ENCODE results near the gene BABAM2.

BABAM2 gene

DNA sequence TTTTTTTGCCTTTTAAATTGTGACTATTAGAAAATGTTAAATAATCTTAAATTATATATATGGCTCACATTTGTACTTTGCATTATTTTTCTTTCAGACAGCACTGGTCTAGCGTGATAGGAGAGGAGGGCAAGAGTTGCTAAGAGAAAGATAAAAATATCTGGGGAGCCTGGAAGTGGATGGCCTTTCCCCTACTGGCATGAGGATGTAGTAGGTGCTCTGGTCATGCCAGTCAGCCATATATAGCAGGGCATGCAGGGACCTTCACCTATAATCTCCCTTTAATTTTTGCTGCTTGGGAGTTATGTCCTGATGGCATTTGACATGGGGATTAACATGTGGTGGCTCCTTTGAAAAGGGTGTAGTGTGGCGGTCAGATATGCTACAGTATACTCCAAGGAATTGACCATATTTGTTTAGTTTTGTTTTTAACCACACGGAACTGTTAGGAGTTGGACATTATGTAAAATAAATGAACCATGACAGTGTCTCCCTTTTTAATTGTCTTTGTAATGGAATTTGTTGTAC lies 144.7 kb downstream of the BABAM2 start:
- DNase-seq: no peak

DNA sequence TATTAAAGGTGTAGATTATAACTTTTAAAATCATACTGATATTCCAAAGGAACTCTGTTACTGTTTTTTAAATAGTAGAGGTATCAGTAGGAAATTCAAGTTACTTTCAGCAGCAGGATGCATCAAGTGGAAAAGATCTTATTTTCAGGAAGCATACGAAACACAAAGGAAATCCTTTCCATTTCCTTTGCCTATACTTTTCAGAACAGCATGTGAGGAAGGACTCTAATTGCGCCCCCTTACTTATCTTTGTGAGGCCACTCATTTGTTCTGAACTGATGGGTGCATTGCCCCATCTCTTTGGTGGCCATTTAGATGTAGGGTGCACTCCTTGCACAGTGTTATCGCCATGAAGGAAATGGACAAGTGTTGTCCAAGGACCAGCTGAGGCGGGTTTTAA lies 145.3 kb downstream of the BABAM2 start:
- DNase-seq: no peak

DNA sequence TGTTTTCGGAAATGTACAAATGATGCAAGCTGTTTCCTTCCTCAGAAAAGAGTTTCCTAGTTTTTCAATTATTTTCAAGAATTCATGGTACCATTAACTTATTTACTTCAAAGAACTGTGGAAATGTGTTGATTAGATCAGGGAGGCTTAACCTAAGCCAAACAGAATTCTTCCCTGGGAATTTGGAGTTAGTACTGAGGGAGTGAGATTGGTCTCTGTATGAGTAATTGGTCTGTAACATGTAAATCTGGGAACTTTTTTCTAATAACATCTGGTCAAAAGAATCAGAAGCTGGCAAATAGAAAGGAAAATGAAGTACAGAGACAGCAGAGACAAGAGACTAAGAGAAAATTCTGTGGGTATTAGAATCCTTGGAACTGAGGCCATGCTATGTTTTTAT lies 145.8 kb downstream of the BABAM2 start:
- no peak for DNase-seq

DNA sequence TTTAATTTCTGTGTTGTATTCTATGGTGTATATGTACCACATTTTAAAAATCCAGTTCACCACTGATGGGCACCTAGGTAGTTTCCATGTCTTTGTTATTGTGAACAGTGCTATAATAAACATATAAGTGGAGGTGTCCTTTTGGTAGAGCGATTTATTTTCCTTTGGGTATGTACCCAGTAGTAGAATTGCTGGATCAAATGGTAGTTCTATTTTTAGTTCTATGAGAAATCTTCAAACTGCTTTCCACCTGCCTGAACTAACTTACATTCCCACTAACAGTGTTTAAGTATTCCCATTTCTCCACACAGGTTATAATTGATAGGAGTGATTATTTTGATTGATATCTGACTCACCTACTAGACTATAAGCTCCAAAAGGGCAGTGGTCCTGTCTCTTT lies 148.2 kb downstream of the BABAM2 start:
- DNase-seq: no peak

DNA sequence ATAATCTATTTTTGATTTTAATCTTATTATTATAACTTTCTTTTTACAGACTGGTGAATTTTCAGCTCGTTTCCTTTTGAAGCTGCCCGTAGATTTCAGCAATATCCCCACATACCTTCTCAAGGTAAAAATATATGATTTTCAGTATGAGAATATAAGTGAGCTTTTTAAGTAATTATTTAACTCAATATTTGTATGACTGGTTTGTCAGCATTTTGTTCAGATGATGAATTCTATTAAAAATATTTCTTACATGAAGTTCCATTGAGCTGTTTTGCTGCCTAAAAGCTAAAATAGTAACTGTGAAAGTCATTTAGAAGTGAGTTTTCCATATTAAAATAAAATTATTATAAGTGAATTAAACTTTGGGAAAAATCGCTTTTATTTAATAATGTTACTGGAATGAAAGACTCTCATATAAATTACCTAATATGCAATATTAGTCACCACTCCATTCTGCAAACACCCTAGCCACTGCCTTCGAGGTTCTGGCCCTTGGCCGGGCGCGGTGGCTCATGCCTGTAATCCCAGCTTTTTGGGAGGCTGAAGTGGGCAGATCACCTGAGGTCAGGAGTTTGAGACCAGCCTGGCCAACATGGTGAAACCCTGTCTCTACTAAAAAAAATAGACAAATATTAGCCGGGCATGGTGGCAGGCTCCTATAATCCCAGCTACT lies 155.3 kb downstream of the BABAM2 start:
- no peak for DNase-seq

DNA sequence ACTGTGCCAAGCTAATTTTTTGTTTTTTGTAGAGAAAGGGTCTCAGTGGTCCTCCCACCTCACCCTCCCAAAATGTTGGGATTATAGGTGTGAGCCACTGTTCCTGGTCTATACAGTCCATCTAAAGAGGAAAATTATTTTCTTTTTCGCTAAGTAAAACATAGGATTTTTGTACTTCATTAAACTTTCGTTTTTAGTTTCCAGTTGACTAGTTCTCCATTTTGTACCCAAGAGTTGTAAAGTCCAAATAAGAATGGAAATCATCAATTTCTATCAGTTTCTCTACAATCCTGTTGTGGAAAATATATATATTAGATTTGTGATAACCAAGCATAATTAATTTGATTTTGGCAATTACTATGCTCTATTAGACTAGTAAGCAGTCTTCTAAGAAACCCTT lies 156.4 kb downstream of the BABAM2 start:
- DNase-seq: no peak

DNA sequence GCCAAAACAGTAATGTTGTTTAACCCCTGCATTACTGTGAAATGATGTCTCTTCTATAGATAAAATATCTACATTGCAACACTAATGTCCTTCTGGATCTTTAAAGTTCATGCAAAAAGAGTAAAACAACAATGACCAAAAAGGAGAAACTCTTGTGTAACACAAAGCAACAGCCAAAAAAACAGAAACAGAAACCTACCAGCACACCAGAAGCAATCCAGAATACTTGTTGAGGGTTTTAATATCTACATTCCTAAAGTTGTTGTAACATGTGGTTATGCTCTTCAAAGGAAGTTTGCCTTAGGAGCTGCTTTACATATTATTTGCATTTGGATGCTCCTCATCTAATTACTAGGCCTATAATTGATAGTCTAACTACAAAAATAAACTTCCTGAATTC lies 157.2 kb downstream of the BABAM2 start:
- no peak for DNase-seq

DNA sequence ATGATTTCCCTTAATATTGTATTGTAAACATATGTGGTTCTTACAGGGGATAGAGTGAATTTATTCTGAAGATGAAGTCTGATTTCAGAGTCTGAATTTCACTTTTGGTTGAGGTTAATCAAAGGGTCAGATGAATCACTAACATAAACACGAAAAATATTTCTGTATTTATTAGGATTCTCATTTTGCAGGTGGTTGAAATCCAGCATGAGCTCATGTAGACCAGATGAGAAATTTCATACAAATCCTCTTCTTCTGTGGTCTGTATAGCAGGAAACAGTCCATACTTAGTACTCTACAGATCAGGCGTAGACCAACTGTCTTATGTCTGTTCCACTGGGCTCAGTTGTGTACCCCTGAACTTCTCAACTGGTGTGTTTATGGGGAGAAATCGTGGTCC lies 157.8 kb downstream of the BABAM2 start:
- no peak for DNase-seq

DNA sequence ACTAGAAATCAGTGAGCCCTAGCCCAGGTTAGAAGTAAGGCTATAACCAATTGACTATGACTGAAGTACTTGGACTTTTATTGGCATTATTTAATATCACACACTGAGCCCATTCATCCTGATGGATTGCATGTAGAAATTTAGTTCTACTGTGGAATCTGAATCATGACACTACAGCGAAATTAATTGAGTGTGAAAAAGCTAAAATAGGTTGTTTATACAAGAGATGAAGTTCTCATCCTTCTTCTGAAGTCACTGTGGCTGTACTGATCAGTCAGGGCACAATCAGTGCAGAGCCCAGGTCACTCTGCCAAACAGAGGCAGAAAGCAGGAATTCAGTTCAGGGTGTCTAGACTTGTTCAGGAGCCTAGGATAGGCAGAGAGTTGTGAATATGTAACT lies 158.9 kb downstream of the BABAM2 start:
- DNase-seq: no peak

DNA sequence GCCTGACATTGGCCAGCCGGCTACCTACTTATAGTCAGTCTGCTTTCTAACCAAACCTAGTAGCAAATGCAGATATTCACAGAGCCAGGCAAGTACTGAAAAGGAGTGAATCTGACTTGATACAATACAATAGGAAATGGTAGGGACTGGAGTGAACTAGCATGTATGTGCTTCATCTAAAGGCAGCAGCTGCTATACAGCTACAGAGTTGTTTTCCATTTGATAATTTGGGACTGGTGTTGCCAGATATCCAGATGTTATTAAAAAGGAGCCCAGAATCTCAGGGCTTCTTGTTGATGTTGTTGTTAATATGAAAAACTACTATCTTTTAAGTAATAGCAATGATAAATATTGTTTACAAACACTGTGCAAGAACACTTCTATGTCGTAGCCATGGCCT lies 159.4 kb downstream of the BABAM2 start:
- DNase-seq: no peak

DNA sequence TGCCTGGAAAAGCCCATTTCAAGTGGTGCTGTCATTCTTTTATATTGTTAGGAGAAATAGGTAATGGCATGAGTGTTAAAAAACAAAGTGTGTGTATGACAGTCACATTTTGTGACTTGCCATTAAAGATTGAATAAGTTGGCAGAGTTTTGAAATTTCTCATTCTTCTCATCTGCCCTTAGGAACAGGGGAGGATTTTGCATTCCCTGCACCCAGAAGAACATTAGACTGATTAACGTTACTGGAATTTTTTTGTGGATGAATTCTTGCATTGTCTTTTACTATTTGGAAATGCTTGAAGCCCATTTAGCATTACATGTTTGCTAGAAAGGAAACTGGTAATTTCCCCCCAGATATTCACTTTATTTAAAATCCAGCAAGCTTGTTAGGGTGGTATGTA lies 162.2 kb downstream of the BABAM2 start:
- no peak for DNase-seq

DNA sequence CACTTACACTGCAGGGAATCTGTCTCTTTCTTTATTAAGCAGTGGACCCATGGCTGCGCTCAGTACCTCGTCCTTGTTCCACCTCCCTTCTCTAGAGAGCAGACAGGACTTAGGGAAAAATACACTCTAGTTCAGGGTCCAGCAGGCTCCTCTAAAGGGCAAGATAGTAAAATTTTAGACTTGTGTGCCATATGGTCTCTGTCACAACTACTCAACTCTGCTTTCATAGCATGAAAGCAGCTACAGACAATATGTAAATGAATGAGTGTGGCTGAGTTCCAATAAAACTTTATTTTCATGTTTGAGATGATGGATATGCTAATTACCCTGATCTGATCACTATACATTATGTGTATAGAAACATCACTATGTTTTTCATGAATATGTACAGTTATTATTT lies 163.1 kb downstream of the BABAM2 start:
- no peak for DNase-seq

DNA sequence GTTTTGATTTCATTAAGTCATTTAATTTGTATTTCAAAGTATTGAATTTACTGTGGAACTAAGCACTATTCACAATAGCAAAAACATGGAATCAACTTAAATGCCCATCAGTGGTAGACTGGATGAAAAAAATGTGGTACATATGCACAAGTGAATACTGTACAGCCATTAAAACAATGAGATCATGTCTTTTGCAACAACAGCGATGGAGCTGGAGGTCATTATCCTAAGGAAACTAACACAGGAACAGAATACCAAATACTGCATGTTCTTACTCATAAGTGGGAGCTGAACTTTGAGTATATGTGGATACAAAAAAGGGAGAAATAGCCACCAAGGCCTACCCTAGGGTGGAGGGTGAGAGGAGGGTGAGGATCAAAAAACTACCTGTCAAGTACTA lies 164.4 kb downstream of the BABAM2 start:
- no peak for DNase-seq

DNA sequence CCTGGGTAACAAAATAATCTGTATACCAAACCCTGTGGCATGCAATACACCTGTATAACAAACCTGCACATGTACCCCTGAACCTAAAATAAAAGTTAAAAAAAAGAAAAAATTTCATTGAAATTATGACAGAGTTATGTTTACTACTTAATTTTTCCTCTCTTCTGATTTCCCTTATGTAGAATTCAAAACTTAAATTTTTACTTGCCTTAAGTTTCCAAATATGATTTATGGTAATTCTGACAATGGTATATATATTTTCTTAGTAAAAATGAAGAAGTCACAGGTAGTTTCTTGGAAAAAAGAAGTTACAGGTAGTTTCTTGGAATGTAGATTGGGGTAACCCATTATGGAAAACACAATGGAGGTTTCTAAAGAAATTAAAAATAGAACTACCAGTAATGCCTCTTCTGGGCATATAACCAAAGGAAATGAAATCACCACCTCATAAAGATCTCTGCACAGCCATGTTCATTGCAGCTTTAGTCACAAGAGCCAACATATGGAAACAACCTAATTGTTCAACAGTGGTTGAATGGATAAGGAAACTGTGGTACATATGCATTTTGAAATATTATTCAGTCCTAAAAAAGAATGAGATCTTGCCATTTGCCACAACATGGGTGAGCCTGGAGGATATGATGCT lies 164.9 kb downstream of the BABAM2 start:
- DNase-seq: no peak

DNA sequence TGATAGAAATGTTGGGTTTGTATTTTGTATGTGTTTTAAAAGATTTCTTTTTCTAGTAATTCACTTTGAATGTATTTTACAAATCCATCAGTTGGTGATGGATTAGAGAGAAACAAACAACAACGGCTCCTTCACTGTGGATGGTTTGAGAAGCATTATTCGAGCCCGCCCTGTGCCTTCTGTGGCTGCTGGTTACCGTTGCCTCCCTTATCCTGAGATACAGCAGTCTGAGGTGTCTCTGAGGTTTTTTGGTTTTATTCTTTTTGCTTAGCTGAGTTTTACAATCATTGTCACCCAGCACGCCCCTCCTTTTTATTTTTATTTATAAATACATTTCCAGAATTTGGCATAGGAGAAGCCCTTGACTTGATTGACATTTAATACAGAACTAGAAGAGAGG lies 168.3 kb downstream of the BABAM2 start:
- no peak for DNase-seq

DNA sequence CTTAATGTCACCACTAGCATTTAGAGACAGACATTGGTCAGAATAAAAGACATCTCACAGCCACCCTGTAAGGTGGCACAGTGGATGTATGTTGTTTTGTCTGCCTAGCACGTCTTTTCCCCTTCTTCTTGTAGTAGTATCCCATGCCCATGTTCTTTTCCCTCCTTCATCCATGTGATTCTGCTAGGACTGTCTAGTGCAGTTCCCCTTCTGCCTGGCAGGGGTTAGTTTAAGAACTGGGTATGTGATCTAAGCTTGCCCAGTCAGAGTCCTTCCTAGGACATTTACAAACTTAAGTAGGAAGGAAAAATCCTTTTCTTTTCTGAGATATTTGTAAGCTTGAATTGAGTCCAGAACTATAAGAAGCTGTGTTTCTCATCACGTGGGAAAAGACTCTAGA lies 172.3 kb downstream of the BABAM2 start:
- DNase-seq: no peak

DNA sequence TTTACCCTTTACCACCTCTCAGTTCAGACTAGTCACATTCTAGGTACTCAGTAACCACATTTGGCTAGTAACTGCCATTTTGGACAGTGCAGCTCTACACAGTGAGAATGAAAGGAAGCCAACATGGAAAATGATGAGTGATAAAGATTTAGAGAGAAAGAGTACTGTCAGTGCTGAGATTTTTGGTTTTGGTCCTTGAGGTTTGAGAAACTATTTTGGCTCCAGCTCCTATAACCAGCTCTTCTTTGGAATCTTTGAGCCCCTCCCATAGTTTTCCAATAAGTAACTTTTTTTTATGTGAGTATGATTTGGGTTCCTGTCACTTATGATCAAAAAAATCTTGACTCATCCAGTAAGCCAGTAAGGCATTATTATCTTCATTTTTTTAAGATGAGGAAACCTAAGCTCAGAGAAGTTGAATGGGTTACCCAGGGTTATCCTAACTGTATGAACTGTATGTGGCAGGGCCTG lies 173.0 kb downstream of the BABAM2 start:
- no peak for DNase-seq

DNA sequence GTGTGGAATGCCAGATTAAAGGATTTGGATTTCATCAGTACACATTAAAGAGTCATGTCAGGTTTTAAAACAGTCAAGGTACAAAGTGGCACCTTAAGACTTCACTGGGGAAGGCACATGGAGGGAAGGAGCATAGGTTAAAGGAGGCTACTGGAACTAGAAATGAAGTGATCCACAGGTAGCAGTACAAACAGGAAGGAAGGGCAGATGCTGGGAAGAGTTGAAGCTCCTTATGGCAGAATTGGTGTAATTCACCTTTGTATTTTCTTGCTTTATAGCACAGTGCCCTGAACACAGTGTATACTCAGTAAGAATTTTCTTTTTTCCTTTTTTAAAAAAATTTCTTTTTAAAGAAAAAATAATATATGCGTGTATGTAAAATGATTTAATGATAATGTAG lies 177.1 kb downstream of the BABAM2 start:
- DNase-seq: no peak

DNA sequence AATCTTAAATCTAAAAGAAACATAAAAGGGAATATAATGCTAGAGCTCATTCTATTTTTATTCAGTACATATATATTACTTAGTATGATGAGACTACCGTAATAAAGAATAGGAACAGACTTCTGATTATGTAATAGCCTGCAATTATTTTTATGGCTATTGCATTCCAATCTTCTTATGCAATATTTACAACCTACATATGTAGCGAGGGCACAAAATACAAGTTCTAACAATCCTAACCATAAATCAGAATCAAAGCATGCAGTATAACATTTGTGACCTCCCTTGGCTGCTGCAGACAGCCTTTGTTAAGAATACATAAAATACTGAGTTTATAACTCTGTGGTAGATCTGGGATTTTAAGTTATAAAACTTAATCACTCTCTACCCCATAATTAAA lies 177.6 kb downstream of the BABAM2 start:
- DNase-seq: no peak

DNA sequence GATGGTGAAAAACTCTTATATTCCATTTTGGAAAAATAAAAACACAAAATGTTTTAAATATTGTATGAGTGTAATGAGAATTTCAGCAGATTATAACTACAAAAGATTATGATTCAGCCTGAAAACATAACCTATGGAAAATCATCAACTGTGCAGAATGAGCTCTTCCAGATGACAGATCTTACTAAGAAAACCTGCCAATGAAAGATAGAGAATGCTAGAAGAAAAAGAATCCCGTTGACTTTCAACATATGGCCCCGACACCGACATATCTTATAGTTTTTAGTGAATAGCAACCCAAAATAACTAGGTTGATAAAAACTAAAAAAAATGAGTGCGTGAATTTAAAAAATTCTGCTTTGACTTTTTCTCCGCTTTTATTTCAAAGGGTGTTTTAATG lies 178.0 kb downstream of the BABAM2 start:
- DNase-seq: no peak

DNA sequence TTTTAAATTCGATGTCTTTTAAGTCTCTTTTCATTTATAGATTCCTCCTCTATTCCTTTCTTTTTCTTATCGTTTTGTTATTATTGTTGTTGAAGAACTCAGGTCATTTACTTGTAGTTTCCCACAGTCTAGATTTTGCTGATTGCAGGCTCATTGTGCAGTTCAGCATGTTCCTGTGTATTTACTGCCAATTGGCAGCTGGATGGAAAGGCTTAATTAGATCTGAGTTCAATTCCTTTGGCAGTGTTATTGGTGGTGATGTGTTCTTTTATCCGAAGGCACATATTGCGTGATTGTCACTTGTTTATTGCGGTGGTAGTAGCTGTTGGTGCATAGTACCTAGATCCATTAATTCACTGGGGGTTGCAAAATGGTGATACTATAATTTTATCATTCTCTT lies 180.7 kb downstream of the BABAM2 start:
- no peak for DNase-seq

DNA sequence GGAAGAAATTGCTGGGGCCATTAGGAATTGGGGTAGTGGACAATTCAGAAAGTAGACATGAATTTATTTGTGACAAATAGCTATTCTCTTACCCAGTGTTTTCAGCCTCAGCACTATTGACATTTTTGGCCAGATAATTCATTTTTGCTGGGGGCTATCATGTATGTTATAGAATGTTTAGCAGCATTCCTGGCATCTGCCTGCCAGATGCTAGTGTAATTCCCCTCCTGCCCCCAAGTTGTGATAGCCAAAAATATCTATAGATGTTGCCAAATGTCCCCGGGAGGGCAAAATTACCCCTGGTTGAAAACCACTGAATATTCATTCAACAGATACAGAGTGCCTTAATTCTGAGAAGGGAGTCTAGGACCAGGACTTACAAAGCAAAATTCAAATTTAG lies 183.6 kb downstream of the BABAM2 start:
- no peak for DNase-seq

DNA sequence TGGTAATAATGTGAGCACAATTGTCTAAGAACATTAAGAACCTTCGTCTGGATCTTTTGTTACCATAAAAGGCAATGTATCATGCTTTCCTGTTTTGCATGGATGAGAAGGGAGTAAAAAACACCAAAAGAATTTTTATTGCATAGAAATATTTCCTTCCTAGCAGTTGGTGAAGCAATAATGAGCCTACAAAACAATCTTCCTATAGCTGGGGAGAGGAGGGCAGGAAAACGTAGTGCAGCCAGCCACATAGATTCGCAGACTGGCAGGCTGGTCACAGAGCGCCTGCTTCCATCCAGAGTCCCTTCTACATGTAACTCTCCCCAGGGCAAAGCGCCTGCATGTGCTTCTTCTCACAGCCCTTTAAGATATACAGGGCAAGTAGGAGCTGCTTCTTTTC lies 190.4 kb downstream of the BABAM2 start:
- DNase-seq: no peak

DNA sequence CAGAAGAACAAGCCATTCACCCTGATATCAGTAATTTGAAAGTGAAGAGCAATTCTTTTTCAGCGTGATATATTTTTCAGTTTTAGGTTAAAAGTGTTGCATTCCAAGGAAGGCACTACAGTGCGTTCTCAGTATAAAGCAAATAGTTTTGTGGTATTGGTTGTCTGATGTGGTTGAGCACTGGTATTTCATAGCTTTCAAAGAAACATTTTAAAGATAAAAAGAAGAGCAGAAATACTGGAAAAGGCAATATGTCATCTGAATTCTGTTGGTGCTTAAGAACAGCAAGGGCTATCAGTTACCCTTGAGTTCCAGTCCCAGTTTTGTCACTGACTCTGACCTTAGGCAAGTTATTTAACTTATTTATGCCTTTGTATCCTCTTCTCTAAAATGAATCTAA lies 191.6 kb downstream of the BABAM2 start:
- no peak for DNase-seq

DNA sequence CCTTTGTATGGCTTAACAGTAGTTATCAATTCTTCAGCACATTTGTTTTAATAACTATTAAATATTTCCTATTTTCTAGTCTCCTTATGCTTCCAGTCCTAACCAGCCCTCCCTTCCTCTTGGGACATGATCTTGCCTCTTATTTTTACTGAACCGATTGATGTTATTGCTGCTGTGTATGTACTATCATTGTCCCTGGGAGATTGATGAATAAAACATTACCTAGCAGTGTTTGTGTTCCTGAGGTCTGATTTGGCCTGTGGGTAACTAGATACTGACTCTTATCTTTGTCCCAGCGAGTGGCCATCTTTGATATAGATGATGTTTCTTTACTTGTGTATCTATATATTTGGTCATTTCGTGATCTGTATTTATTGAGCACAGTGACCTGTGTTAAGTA lies 192.9 kb downstream of the BABAM2 start:
- DNase-seq: no peak
